K562 (cell line): Measurements from ENCODE around the gene MAN1A1. TPM values are rescaled to one million over a fixed set of nuclear protein-coding genes. Genes with fewer than 3 reads are reported as not detected.

ENCODE experiments used
- ATF3 ChIP-seq, 2 experiments: fragments of 450-650 bp in 1 of 2; sonication (generic) in 1 of 2; formaldehyde crosslinking in 1 of 2; IDR thresholded peaks in 1 of 2; conservative IDR thresholded peaks in 1 of 2; 2 replicates each; pipeline versions ENCODE4 v1.6.1 to v1.8.1; 2016 to 2023; ENCODE audit warnings: mild to moderate bottlenecking in 2 of 2, moderate library complexity in 2 of 2, inconsistent platforms in 1 of 2, missing genetic modification reagents in 1 of 2
- CXXC5 ChIP-seq: fragments of 250-450 bp; sonication (Bioruptor Pico); IDR thresholded peaks from 2 replicates; pipeline ENCODE4 v1.8.0; 2022; ENCODE audit warnings: inconsistent platforms, mild to moderate bottlenecking, moderate library complexity
- EWSR1 ChIP-seq: fragments of 450-650 bp; IDR thresholded peaks from 2 replicates; pipeline ENCODE4 v1.6.1; 2018; ENCODE audit warnings: borderline replicate concordance, mild to moderate bottlenecking, low read depth, moderate library complexity; ENCODE audit not compliant: partially characterized antibody
- GATA2 ChIP-seq: sonication (generic); formaldehyde crosslinking; IDR thresholded peaks from 2 replicates; pipeline ENCODE4 v1.4.0; 2020; ENCODE audit warnings: mild to moderate bottlenecking, missing genetic modification reagents
- GTF2B ChIP-seq: IDR thresholded peaks from 2 replicates; pipeline ENCODE4 v1.6.1; 2011; ENCODE audit not compliant: insufficient read length; ENCODE audit errors: extremely low read depth
- L3MBTL2 ChIP-seq: fragments of 450-650 bp; IDR thresholded peaks from 2 replicates; pipeline ENCODE4 v1.6.1; 2016; ENCODE audit warnings: mild to moderate bottlenecking, moderate library complexity
- NCOA4 ChIP-seq: fragments of 450-650 bp; IDR thresholded peaks from 2 replicates; pipeline ENCODE4 v1.6.1; 2018; ENCODE audit warnings: mild to moderate bottlenecking; ENCODE audit not compliant: partially characterized antibody
- NONO ChIP-seq, 2 experiments: fragments of 200-400 bp in 1 of 2; fragments of 450-650 bp in 1 of 2; formaldehyde crosslinking in 1 of 2; IDR thresholded peaks; 2 replicates each; pipeline ENCODE4 v1.6.1; 2017; ENCODE audit warnings: low read depth in 2 of 2, mild to moderate bottlenecking in 2 of 2, moderate library complexity in 2 of 2, low read length in 1 of 2
- NR4A1 ChIP-seq, 2 experiments: fragments of 250-450 bp in 1 of 2; fragments of 450-650 bp in 1 of 2; sonication (Bioruptor Pico) in 1 of 2; IDR thresholded peaks; 2 replicates each; pipeline versions ENCODE4 v1.4.0 to v1.6.1; 2016 to 2020; ENCODE audit warnings: mild to moderate bottlenecking in 2 of 2, missing compliant biosample characterization in 1 of 2, missing genetic modification characterization in 1 of 2, moderate library complexity in 1 of 2
- RBBP5 ChIP-seq: fragments of 200-600 bp; sonication (generic); IDR thresholded peaks from 2 replicates; pipeline ENCODE4 v1.6.1; 2012; ENCODE audit warnings: borderline replicate concordance, mild to moderate bottlenecking, low read length, control low read depth, inconsistent platforms; ENCODE audit not compliant: insufficient read depth, poor library complexity, severe bottlenecking
- SMAD2 ChIP-seq: fragments of 150-350 bp; IDR thresholded peaks from 2 replicates; pipeline ENCODE4 v1.6.1; 2014; ENCODE audit warnings: low read depth, mild to moderate bottlenecking, low read length
- SNRNP70 ChIP-seq: fragments of 200-400 bp; formaldehyde crosslinking; optimal IDR thresholded peaks from 2 replicates; pipeline ENCODE3; 2017; ENCODE audit warnings: low read depth, low read length
- TBL1XR1 ChIP-seq, 2 experiments: IDR thresholded peaks; 2 replicates each; pipeline ENCODE4 v1.6.1; 2012; ENCODE audit warnings: improper control_type of control experiment in 2 of 2, low read length in 2 of 2, mild to moderate bottlenecking in 1 of 2
- TEAD2 ChIP-seq: fragments of 450-650 bp; IDR thresholded peaks from 2 replicates; pipeline ENCODE4 v1.6.1; 2016; ENCODE audit warnings: missing genetic modification characterization, control low read depth, missing compliant biosample characterization
- ZNF12 ChIP-seq: sonication (generic); formaldehyde crosslinking; IDR thresholded peaks from 2 replicates; pipeline ENCODE4 v1.4.0; 2020; ENCODE audit warnings: mild to moderate bottlenecking, missing genetic modification reagents
- ZNF445 ChIP-seq: fragments of 250-450 bp; sonication (Bioruptor Pico); IDR thresholded peaks from 2 replicates; pipeline ENCODE4 v1.4.0; 2020; ENCODE audit warnings: low read depth, mild to moderate bottlenecking, moderate library complexity
- ZNF57 ChIP-seq: fragments of 450-650 bp; formaldehyde crosslinking; IDR thresholded peaks from 2 replicates; pipeline ENCODE4 v1.4.0; 2020; ENCODE audit warnings: mild to moderate bottlenecking, moderate library complexity
- polyA plus RNA-seq, 8 experiments: library from polyadenylated mRNA; depleted of rRNA in 4 of 8; stranded (reverse) in 5 of 8; unstranded in 3 of 8; fragments of >200 nt; fragmentation: Nextera tagmentation in 2 of 8; fragmentation: Illumina TruSeq in 1 of 8; extraction: Ambion mirVana in 2 of 8; extraction: Trizol in 1 of 8; gene quantifications; 2 replicates each; pipeline versions ENCODE4 v1.2.1 to v1.2.3, GENCODE V29; 2011 to 2014; ENCODE audit warnings: inconsistent platforms in 1 of 8, missing spikeins in 1 of 8
- total RNA-seq, 7 experiments: library from RNA; depleted of rRNA in 6 of 7; stranded (reverse); fragments of >200 nt in 6 of 7; fragmentation: Illumina TruSeq in 2 of 7; extraction: Trizol in 2 of 7; gene quantifications; 2 replicates each; pipeline versions ENCODE4 v1.2.1 to v1.2.3, GENCODE V29; 2011 to 2021; ENCODE audit warnings: low replicate concordance in 1 of 7
- TF ChIP-seq, protein P1 (sequence below): IDR thresholded peaks from 2 replicates; pipeline ENCODE4 v1.6.1; 2014; ENCODE audit warnings: antibody characterized with exemption
- TF ChIP-seq, protein P2 (sequence below): fragments of 250-450 bp; sonication (Bioruptor Pico); IDR thresholded peaks from 2 replicates; pipeline ENCODE4 v1.4.0; 2020

The MAN1A1 gene
- total and polyA plus RNA-seq, 9 of the 15 experiments (the other 6 are each of a cell fraction or from before 2014, with no cell fraction given) = 24.5 to 78.4 (median 59.7) TPM

DNA sequence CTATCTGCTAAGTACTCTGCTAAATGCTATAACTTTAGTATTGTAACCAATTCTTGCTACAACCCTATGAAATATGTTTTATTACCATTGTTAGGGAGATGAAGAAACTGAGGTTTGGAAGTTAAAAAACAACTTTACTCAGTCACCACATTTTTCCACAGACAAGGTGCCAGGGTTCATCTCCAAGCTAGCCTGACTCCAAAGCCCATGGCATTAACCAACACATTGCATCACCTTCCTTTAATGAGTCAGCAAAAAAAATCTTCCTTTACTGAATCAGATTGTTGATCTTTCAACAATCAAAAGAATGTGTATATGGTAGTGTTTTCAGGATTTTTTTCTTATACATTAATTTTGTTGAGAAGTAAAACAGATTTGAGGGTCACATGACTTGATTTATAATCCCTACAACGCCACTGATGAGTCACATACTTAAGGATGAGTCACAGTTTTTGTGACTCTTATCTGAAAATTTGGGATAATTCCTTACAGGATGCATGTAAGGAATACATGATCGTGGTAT is 41.5 kb downstream of the MAN1A1 start (continued):
- TF ChIP-seq L3MBTL2 (no peak), GATA2 (CRISPR knock-in tag) (no peak), ZNF57 (no peak), NONO (IDR thresholded peaks at IDR 0.05; ENCODE audit: low read depth in 2 of 2, low read length in 1 of 2) (no peak), TBL1XR1 (IDR thresholded peaks at IDR 0.05; ENCODE audit: low read length in 2 of 2) (0 out of 4 replicates have a peak, but pooled peaks of 1 of the 2 experiments have one; percentile 21), SNRNP70 (no peak), NR4A1 (CRISPR knock-in tag; IDR thresholded peaks at IDR 0.05) (no peak), NR4A1 (tag; IDR thresholded peaks at IDR 0.05) (peak; percentile 89), TEAD2 (tag) (peak; percentile 50; the same call in 1 of the 2 replicates), GTF2B (no peak), NCOA4 (no peak), ZNF445 (CRISPR knock-in tag) (no peak), ATF3 (IDR thresholded peaks at IDR 0.05) (peak; percentile 100), ATF3 (CRISPR knock-in tag; conservative IDR thresholded peaks at IDR 0.05) (no peak; the same call in none of the 2 replicates), RBBP5 (no peak), CXXC5 (CRISPR knock-in tag) (peak; percentile 89), SMAD2 (no peak), EWSR1 (no peak), ZNF12 (no peak)
- TF ChIP-seq, protein P1, sequence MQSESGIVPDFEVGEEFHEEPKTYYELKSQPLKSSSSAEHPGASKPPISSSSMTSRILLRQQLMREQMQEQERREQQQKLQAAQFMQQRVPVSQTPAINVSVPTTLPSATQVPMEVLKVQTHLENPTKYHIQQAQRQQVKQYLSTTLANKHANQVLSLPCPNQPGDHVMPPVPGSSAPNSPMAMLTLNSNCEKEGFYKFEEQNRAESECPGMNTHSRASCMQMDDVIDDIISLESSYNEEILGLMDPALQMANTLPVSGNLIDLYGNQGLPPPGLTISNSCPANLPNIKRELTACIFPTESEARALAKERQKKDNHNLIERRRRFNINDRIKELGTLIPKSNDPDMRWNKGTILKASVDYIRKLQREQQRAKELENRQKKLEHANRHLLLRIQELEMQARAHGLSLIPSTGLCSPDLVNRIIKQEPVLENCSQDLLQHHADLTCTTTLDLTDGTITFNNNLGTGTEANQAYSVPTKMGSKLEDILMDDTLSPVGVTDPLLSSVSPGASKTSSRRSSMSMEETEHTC = no peak
- TF ChIP-seq, protein P2, sequence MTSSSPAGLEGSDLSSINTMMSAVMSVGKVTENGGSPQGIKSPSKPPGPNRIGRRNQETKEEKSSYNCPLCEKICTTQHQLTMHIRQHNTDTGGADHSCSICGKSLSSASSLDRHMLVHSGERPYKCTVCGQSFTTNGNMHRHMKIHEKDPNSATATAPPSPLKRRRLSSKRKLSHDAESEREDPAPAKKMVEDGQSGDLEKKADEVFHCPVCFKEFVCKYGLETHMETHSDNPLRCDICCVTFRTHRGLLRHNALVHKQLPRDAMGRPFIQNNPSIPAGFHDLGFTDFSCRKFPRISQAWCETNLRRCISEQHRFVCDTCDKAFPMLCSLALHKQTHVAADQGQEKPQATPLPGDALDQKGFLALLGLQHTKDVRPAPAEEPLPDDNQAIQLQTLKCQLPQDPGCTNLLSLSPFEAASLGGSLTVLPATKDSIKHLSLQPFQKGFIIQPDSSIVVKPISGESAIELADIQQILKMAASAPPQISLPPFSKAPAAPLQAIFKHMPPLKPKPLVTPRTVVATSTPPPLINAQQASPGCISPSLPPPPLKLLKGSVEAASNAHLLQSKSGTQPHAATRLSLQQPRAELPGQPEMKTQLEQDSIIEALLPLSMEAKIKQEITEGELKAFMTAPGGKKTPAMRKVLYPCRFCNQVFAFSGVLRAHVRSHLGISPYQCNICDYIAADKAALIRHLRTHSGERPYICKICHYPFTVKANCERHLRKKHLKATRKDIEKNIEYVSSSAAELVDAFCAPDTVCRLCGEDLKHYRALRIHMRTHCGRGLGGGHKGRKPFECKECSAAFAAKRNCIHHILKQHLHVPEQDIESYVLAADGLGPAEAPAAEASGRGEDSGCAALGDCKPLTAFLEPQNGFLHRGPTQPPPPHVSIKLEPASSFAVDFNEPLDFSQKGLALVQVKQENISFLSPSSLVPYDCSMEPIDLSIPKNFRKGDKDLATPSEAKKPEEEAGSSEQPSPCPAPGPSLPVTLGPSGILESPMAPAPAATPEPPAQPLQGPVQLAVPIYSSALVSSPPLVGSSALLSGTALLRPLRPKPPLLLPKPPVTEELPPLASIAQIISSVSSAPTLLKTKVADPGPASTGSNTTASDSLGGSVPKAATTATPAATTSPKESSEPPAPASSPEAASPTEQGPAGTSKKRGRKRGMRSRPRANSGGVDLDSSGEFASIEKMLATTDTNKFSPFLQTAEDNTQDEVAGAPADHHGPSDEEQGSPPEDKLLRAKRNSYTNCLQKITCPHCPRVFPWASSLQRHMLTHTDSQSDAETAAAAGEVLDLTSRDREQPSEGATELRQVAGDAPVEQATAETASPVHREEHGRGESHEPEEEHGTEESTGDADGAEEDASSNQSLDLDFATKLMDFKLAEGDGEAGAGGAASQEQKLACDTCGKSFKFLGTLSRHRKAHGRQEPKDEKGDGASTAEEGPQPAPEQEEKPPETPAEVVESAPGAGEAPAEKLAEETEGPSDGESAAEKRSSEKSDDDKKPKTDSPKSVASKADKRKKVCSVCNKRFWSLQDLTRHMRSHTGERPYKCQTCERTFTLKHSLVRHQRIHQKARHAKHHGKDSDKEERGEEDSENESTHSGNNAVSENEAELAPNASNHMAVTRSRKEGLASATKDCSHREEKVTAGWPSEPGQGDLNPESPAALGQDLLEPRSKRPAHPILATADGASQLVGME (CRISPR knock-in tag) = no peak
